Measurements from ENCODE around the gene MAP1A. TPM values are rescaled to one million over a fixed set of nuclear protein-coding genes. Genes with fewer than 3 reads are reported as not detected.

The MAP1A gene
- polyA plus RNA-seq, 3 donors, result 0.45 to 5.4 (median 1.00) TPM

DNA sequence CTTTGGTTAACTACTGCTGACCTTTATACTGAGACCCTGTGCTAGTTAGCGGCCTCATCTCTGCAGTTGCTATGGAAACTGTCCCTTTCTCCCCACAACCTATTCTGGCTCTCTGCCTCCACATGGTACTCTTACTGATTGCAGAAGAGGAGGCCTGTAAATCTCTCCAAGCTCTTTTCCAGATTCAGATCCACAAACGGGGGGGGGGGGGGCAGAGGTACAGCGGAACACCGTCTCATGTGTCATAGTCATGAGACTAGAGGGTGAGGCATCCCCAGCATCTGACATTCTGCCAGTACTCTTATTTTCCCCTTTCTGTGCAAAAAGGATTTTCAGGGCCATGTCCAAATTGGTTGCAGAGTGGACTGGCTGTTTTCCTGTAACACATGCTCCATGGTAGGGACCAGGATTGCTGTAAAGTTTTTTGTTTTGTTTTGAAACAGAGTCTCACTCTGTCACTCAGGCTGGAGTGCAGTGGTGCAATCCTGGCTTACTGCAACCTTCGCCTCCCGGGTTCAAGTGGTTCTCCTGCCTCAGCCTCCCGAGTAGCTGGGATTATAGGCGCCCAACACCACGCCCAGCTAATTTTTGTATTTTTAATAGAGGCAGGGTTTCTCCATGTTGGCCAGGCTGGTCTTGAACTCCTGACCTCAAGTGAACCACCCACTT, 8.3 kb upstream of the MAP1A start:
- H3K27ac ChIP-seq (ENCODE audit: low read depth, low read length), result peak overlapping the region; percentile 42
- 59 to 70% (median 69%) methylated on average over 9 of the region's 9 CpGs for WGBS, 3 donors

DNA sequence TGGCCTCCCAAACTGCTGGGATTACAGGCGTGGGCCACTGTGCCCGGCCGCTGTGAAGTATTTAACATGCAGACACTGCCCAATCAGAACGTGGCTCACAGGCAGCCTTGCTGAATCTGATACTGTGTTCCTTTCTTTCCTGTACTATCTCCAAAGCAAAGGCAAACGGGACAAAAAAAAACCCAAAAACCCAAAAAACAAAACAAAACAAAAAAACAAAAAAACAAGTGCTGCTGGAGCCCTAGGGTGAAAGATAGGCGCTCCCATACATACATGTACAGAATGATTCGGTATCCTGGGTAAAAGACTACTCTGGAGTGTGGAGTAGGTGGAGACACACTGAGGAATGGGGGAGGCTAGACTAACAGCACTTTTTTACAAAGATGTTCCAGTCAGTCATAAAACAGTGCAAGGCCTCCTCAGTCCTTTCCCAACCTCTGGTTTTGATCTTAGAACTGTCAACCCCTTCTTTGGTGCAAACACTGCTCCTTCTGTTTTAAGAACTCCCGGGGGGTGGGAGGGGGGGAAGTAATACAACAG, 7.7 kb upstream of the MAP1A start:
- no peak overlapping the region for H3K27ac ChIP-seq (ENCODE audit: low read depth, low read length)
- WGBS, 3 donors, result 47 to 54% (median 52%) methylated on average over 8 of the region's 8 CpGs

DNA sequence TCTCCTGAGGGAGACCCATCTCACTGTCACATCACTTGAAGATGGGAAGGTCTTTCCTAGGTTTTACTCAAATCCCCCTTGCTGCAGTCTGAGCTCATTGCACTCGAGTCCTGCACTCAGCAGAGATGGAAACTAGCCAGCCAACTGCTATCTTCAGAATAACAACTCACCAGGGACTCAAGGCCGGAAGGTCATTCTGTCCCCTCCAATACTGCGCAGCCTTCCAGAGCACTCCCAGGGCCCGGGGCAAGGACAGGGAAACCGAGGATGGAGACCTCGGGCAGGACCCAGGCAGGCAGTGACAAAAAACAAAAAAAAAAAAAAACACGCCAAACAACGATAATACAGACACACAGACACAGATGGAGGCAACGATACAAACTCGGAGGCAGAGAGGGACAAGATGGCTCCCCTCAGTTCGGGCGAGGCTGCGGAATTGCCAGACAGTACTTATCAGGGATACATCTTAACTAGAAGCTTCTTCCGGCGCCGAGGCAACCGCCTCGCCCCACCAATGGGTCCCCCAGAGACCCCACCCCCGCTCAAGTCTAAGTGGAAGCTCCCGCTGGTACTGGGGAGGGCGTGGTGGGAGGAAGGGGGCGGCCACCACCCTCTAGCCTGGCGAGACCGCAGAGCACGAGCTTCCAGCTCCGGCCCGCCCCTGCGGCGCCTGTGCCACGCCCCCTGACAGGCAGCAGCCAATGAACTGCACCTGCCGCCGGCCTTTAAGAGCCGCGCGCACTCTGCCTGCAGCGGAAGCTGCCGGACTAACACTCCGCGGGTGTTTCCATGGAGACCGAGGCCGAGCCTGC, 7.0 kb upstream of the MAP1A start:
- no peak overlapping the region for H3K27ac ChIP-seq (ENCODE audit: low read depth, low read length)
- 0 to 1% (median 0%) methylated on average over 41 of the region's 41 CpGs for WGBS, 3 donors

DNA sequence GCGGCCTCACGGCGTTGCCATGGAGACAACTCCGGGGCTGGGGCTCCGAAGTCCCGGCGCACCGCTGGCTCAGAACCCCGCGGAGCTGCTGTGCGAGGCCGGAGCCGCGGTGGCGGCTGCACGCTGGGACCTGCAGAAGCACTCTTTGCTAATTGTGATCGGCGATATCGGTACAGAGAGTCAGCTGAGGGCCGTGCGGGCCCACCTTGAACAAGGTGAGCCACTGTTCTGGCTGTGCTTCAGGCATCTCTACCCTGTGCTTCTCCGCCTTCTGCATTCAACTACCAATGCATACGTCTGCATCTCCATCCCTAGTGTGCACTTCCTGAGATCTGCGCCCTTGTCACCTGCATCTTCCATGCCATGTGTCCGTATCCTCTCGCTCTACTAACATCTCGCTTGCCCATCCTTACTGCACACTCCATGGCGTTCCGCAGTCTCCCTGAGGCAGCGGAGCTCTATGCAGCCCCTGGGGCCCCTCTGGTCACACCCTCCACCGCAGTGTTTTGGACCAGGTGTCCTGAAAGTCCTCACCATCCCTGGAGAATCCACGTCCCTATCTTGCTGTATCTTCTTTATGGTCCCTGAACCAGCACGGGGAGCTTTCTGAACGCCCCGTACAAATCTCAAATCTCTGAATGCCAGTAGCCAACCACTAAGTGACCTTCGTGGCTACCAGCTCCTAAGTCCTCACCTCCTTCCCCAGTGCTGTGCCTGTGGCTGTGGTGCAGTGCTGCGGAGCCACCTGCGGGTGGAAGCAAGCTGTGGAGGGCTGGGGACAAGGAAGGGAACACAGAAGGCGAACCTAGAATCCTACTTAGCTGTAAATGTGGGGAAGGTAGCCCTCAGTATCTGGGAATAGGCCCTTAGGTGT, 6.2 kb upstream of the MAP1A start:
- WGBS, 3 donors, result 6 to 14% (median 11%) methylated on average over 39 of the region's 39 CpGs
- H3K27ac ChIP-seq (ENCODE audit: low read depth, low read length), result no peak overlapping the region

DNA sequence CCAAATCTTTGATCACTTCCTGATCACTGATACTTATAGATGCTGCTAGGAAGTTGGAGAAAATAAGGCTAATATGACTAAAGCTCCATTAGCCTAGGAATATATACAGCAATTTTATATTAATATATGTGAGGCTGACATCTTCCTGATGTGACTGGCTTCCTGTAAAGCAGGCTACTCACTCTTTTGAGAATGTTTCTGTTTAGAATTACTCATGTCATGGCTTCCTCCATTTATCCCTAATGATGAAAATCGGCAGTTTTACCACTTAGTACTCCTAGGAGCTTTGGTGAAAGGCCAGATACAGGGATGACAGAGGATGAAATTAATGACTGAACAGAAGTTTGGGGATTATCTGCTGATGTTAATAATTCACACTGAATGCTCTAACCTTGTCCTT, 3.9 kb upstream of the MAP1A start:
- no peak overlapping the region for H3K27ac ChIP-seq (ENCODE audit: low read depth, low read length)
- WGBS, 3 donors, result 44 to 70% (median 66%) methylated on average over 1 of the region's 1 CpG

DNA sequence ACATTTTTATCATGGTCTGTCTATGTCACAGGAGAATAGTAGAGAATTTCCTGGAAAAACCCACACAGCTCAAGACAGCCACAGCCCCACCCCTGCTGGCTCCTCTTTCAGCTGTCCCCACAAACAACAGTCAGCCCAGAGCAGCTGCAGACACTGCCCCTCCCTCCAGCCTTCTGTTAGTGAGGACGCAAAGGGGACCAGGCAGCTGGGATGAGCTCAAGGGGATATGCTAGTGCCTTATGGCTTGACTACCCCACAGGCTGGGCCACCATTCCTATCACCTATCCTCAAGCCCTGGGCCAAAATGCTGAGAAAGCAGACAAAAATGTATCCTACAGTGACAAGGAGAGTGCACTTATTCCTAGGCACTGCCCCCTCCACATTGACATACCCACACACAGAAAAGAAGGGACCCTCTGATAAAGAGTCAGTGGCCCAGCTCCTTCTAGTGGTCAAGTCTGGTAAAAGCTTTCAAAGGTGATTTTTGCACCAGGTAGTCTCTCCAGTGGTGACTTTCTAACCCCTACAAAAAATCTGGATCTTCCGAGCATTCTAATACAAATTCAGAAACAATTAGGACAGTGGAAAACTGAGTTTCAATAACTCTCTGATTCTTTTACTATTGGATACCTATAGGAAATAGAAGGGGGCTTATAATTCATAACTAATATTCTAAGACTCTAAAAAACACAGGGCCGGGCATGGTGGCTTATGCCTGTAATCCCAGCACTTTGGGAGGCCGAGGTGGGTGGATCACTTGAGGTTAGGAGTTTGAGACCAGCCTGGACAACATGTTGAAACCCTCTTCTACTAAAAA, 3.0 kb upstream of the MAP1A start:
- H3K27ac ChIP-seq (ENCODE audit: low read depth, low read length), result no peak overlapping the region
- 52 to 64% (median 55%) methylated on average over 4 of the region's 4 CpGs for WGBS, 3 donors

DNA sequence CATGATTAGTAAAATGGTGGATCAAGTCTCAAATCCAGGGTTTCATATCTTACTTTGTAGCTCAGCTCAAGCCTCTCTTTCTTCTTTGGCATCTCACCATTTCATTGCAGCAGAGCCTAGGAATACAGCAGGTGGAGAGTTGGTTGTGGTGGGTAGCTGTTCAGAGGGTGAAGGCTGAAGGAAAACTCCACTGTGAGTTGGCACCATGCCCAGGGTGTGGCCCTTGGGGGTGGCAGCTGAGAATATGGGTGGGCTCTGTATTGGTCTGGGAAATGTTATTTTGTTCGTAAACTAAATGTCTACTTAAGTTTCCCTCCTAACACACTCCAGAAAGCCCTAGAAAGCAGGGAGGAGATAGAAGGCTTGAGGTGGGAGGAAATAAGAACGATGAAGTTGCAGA, 1.7 kb upstream of the MAP1A start:
- 27 to 58% (median 30%) methylated on average over 2 of the region's 2 CpGs for WGBS, 3 donors
- H3K27ac ChIP-seq (ENCODE audit: low read depth, low read length), result no peak overlapping the region

DNA sequence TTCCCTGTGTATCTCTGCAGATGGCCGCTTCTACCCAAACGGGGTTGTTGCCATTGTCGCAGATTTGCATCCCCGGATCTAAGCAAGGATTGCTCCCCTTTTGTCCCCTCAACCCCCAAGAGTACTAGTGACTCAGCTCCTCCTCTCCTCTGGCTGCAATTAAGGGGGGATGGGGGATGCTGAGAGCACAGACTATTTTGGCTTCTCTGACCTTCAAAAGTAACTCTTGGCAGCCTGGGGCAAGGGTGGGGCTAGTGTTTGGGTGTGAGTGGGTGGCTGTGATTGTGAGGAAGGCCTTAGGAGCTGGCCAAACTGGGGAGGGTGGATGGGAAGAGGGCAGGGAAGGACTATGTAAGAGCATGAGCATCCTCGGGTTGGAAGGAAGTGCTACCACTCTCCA, 1.2 kb upstream of the MAP1A start:
- H3K27ac ChIP-seq (ENCODE audit: low read depth, low read length), result no peak overlapping the region
- WGBS, 3 donors, result 34 to 47% (median 41%) methylated on average over 5 of the region's 5 CpGs

DNA sequence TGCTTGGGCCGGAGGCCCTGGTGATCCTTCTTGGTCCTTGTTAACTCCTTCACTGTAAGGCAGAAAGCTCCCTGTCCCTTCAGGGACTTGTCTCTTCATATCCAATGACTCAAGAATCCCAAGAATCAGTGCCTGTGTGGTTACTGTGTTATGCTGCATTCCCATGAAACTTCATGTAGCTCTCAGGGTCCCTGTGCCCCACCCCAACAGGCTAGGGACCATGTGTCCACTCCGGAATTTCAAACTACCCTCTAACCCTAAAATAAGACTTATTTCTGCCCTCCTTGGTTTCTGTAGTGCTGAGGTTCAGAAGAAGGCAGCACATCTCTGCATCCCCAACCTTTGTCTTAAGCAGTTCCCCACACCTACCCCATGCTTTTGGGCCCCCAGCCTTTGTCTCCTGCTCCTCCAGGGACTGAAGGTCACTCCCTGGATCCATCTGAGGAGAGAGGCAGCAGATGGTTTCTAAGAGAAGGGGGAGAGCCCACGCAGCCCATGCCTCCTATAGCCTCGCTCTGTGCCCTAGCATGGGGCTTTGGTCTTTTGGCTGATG, 531 bp upstream of the MAP1A start:
- WGBS, 3 donors, result 26 to 51% (median 32%) methylated on average over 4 of the region's 4 CpGs
- H3K27ac ChIP-seq (ENCODE audit: low read depth, low read length), result no peak overlapping the region

DNA sequence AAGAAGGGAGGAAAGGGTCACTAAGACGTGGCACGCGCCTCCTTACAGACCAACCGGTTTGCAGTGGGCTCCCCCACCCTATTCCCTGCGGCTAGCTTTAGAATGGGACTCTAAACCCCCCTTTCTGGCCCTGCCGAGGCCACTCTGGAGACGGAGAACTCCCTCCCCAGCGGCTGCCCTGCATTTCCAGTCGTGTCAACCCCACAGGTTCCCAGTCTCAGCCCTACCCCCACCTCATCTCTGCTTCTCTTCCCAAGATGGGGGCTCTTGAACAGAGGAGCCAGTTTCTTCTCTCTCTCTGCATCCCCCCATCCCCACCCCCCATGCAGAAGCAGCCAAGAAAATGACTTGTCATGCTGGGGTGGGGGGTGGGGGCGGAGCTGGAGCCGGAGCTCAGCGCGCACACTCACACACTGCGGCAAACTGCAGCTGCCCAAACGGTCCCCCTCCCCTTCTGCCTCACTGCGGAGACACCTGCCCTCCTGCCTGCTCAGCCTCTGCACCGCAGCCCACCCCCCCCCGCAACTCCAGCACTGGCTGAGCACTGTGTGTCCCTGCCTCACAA, 871 bp downstream of the MAP1A start:
- H3K27ac ChIP-seq (ENCODE audit: low read depth, low read length), result no peak overlapping the region
- 4 to 6% (median 4%) methylated on average over 17 to 18 of the region's 18 CpGs for WGBS, 3 donors

DNA sequence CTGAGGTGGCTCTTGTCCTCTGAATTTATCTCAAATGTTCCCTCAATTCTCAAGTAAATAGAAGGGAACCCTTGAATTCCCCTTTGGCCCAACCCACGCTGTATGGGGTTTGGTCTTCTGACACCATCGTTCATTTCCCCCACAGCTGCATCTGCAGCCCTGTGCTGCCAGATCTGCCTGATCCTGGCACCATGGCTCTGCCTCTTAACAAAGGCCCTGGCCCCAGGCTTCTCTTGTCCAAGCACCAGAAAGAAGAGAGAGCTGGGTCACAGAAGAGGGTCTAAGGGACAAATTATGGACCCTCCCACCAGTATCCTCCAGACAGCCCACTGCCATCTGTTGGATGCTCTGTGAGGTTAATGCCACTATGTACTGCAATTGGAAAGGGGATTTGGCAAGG, 1.8 kb downstream of the MAP1A start:
- 51 to 67% (median 61%) methylated on average over 2 of the region's 2 CpGs for WGBS, 3 donors
- H3K27ac ChIP-seq (ENCODE audit: low read depth, low read length), result no peak overlapping the region

DNA sequence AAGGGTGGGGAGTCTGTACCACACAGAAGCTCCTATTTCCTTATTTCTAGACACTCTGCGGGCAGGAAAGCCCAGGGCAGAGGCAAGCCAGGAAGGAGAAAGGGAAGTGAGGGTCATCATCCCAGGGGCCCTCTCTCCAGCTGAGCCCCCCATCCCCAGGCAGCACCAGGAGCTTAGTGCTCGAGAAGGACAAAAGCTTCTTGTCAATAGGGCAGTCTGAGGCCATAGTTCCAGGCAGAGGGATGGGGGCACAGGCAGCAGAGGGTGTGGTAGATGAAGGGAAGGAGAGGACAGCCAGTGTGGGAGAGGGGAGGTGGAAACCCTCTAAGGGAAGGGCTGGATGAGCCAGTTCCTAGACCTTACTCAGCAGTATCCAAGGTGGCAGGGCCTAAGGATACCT, 2.7 kb downstream of the MAP1A start:
- WGBS, 3 donors, result 39 to 83% (median 58%) methylated on average over 2 of the region's 2 CpGs
- H3K27ac ChIP-seq (ENCODE audit: low read depth, low read length), result no peak overlapping the region

DNA sequence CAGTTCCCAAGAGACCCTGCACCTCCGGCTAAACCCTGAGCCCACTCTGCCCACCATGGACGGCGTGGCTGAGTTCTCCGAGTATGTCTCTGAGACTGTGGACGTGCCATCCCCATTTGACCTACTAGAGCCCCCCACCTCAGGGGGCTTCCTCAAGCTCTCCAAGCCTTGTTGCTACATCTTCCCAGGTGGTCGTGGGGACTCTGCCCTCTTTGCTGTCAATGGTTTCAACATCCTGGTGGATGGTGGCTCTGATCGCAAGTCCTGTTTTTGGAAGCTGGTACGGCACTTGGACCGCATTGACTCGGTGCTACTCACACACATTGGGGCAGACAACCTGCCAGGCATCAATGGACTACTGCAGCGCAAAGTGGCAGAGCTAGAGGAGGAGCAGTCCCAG, 4.0 kb downstream of the MAP1A start:
- WGBS, 3 donors, result 92 to 95% (median 95%) methylated on average over 11 of the region's 11 CpGs

DNA sequence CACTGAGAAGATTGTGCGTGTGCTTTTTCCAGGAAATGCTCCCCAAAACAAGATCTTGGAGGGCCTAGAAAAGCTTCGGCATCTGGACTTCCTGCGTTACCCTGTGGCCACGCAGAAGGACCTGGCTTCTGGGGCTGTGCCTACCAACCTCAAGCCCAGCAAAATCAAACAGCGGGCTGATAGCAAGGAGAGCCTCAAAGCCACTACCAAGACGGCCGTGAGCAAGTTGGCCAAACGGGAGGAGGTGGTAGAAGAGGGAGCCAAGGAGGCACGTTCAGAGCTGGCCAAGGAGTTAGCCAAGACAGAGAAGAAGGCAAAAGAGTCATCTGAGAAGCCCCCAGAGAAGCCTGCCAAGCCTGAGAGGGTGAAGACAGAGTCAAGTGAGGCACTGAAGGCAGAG, 4.8 kb downstream of the MAP1A start:
- no peak overlapping the region for H3K27ac ChIP-seq (ENCODE audit: low read depth, low read length)
- 76 to 83% (median 77%) methylated on average over 9 of the region's 9 CpGs for WGBS, 3 donors

More for the DNA sequence above, 4.0 kb downstream of the MAP1A start:
- no peak overlapping the region for H3K27ac ChIP-seq (ENCODE audit: low read depth, low read length)

DNA sequence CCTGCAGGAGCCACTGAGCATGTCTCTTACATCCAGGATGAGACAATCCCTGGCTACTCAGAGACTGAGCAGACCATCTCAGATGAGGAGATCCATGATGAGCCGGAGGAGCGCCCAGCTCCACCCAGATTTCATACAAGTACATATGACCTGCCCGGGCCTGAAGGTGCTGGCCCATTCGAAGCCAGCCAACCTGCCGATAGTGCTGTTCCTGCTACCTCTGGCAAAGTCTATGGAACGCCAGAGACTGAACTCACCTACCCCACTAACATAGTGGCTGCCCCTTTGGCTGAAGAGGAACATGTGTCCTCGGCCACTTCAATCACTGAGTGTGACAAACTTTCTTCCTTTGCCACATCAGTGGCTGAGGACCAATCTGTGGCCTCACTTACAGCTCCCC, 6.2 kb downstream of the MAP1A start:
- 88 to 98% (median 89%) methylated on average over 7 of the region's 7 CpGs for WGBS, 3 donors
- no peak overlapping the region for H3K27ac ChIP-seq (ENCODE audit: low read depth, low read length)

DNA sequence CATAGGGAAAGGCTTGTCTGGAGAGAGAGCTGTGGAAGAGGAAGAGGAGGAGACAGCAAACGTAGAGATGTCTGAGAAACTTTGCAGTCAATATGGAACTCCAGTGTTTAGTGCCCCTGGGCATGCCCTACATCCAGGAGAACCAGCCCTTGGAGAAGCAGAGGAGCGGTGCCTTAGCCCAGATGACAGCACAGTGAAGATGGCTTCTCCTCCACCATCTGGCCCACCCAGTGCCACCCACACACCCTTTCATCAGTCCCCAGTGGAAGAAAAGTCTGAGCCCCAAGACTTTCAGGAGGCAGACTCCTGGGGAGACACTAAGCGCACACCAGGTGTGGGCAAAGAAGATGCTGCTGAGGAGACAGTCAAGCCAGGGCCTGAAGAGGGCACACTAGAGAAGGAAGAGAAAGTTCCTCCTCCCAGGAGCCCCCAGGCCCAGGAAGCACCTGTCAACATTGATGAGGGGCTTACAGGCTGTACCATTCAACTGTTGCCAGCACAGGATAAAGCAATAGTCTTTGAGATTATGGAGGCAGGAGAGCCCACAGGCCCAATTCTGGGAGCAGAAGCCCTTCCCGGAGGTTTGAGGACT, 6.9 kb downstream of the MAP1A start:
- WGBS, 3 donors, result 90 to 94% (median 91%) methylated on average over 4 of the region's 4 CpGs
- H3K27ac ChIP-seq (ENCODE audit: low read depth, low read length), result no peak overlapping the region

DNA sequence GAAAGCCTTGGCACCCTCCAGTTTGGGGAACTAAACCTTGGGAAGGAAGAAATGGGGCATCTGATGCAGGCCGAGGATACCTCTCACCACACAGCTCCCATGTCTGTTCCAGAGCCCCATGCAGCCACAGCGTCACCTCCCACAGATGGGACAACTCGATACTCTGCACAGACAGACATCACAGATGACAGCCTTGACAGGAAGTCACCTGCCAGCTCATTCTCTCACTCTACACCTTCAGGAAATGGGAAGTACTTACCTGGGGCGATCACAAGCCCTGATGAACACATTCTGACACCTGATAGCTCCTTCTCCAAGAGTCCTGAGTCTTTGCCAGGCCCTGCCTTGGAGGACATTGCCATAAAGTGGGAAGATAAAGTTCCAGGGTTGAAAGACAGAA, 7.7 kb downstream of the MAP1A start:
- 80 to 88% (median 87%) methylated on average over 4 of the region's 4 CpGs for WGBS, 3 donors
- no peak overlapping the region for H3K27ac ChIP-seq (ENCODE audit: low read depth, low read length)

Measured in adipose tissue (tissue), 3 donors.